ENCODE data around the gene LRRK2. TPM values are rescaled to one million over a fixed set of nuclear protein-coding genes. Genes with fewer than 3 reads are reported as not detected.

LRRK2 gene
- 7.1 TPM for total RNA-seq
- long read RNA-seq, partial matches to known transcripts: 4 of 4 reads
- long read RNA-seq, other reads (novel, unspliced or antisense): 0 of 4 reads

DNA sequence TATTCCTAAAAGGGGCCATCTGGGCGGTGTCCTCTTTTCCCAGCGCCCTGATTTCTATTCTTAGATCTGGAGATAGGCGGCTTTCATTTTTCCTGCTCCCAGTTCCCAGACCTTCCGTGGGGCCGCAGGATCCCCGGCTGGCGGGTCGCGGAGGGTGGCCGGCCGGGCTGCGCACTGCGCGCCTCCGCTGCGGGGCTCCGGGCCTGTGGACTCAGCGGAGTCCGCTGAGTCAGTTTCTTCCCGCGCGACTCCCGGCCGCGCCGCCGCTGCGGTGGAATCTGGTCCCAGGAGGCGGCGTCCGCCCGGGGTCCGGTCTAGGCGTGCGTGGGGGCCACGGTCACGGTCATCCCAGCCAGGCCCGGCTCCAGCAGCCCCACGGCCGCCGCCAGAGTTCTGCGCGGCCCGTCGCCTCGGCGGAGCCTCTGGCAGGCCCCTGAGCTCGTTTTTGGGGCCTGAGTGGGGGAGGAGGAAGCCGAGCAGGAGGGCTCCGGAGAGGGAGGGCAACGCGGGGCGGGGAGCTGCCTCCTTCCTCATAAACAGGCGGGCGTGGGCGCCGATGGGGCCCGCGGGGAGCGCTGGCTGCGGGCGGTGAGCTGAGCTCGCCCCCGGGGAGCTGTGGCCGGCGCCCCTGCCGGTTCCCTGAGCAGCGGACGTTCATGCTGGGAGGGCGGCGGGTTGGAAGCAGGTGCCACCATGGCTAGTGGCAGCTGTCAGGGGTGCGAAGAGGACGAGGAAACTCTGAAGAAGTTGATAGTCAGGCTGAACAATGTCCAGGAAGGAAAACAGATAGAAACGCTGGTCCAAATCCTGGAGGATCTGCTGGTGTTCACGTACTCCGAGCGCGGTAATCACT, at the start of gene LRRK2:
TSS of gene LRRK2 (plus strand) at position 559 of the 853 bp plus-strand sequence. CDS start at position 694, 135 bp downstream.
- intact Hi-C loops (cut with DNase I): no loop called here
- peak; percentile 93 for DNase-seq (ENCODE audit: low spot score)

DNA sequence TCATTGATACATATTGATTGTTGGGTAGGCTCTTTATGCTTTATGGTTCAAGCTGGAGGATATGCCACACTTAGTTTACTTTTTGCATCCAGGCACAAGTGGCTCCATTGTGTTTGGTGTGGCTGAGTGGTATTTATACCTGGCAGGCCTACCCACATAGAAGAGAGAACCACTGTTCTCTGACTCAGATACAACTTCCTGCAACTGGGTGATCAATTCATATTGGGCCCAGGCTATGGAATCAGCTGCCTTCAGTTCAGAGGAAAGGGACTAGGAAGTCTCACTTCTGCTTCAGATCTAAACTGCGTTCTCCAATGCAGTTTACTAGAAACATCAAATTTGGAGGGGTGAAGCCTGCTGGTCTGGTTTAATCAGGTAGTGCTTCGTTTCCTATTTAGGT, 49.8 kb upstream of the LRRK2 start:
- DNase-seq (ENCODE audit: low spot score): no peak
- intact Hi-C loops (cut with DNase I): no loop called here

DNA sequence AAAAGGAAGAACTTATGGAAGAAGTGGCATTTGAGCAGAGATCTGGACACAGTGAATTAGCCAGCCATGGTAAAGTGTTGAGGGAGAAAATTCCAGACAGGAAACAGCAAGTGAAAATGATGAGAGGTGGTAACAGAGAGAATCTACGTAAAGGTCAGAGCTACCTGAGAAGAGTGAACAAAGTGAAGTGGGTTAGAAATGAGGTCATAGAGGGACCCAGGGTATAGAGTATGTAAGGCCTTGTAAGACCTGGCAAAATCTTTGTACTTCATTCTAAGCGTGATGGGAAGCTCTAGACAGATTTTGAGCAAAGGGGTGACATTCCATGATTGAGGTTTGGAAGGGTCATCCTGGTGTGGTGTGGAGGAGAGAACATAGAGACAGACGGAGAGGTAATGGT, 49.3 kb upstream of the LRRK2 start:
- intact Hi-C loops (cut with DNase I): no loop called here
- no peak for DNase-seq (ENCODE audit: low spot score)

GRCh38 chr12:40178701-40179100, 46.1 kb upstream of the LRRK2 start:
- intact Hi-C loops (cut with DNase I): no loop called here
- DNase-seq (ENCODE audit: low spot score): no peak

GRCh38 chr12:40181490-40181889, 43.3 kb upstream of the LRRK2 start:
- intact Hi-C loops (cut with DNase I): no loop called here
- DNase-seq (ENCODE audit: low spot score): no peak

GRCh38 chr12:40183715-40184114, 41.1 kb upstream of the LRRK2 start:
- no peak for DNase-seq (ENCODE audit: low spot score)
- intact Hi-C loops (cut with DNase I): no loop called here

DNA sequence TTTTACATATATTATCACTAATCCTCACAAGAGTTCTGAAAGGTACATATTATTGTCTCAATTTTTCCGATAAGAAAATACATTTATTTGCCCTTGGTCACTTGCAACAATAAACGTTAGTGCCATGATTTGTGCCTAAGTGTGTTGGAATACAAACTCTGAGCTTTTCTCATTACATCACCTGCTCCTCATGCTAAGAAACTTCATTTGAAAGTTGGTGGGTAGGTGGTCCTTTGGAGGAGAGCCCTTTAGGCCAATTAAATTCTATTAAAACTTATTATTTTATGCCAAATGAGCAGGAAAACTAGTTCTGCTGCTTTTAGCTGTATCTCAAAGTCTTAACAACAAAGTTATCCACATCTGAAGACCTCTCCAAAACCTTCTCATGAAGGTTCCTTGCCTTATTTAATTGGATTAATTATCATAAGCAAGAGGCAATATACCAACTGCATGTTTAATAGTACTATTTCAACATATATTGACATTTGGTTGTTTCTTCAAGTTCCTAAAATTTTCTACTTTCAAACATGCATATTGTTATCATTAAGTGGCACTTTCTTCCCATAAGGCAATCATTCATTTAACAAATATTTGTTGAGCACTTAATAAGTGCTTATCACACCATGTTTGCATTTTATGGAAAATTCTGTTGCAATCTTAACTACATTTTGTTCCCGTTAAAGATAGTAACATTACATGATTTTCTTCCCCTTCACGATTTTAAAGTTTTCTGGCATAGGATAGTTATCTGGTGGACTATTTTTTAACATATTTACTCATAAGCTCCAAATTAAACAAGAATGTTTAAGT, 40.1 kb upstream of the LRRK2 start:
- intact Hi-C loops (cut with DNase I): no loop called here
- no peak for DNase-seq (ENCODE audit: low spot score)

GRCh38 chr12:40185303-40185693, 39.5 kb upstream of the LRRK2 start:
- intact Hi-C loops (cut with DNase I): no loop called here

GRCh38 chr12:40188558-40189320, 36.1 kb upstream of the LRRK2 start:
- DNase-seq (ENCODE audit: low spot score): no peak
- intact Hi-C loops (cut with DNase I): no loop called here

More at GRCh38 chr12:40185303-40185693, 39.5 kb upstream of the LRRK2 start:
- no peak for DNase-seq (ENCODE audit: low spot score)

DNA sequence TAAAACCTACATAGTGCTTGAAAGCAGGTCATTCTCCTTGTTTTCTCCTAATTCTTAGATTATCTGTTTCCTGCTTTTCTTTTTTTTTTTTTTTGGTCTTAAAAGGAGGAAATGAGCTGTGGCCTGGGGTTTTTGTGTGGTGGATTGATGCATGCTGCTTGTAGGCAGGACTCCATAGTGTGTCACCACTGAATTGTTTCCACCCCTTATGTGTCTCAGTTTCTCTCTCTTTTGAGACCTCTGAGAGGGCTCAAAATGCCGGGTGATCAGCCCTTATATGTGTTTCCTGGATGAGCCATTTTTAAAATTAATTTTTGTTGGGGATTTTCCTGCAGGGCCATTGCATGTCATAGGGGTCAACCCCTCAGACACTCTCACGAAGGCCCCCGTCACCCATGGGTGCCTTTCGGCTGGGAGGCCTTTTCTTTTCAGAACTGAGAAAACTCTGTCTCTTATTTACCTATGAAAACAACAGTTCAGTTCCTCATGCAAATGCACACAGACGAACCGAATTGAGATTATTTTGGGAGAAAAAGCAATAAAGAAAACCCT, 32.0 kb upstream of the LRRK2 start:
- intact Hi-C loops (cut with DNase I): no loop called here
- no peak for DNase-seq (ENCODE audit: low spot score)

DNA sequence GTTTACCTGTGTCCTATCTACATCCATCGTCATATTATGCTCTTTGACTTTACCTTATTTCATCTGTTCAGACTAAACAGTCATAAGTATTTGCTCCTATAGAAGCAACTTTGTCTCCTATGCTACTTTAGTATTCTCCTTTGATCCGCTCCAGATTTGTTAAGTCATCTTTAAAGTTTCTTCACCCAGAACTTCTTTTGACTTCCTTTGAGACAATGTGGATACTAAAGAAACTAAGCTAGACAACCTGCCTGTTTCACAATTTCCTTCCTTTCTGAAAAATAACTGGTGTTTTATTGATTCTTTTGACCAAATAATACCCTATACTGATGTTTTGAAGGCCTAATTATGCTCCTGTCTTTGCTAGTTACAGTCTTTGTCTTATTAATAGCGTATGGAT, 30.0 kb upstream of the LRRK2 start:
- DNase-seq (ENCODE audit: low spot score): no peak
- intact Hi-C loops (cut with DNase I): no loop called here

DNA sequence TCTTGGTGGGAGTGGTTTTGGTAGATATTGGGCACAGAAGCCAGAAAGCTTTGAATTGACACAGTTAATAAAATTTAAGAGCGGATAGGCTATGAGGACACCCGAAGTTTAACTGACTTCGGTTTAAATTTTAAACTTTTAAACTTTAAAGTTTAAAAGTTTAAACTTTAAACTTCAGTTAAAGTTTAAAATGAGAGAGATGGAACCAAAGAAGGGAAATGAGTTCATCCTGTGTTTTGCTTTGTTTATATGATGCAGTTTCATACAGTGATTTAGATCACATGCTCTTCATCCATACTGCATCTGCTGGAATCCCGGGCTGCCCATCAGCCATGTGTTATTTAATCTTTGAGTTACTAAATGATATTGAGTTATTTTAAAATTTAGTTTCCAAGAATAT, 27.2 kb upstream of the LRRK2 start:
- intact Hi-C loops (cut with DNase I): no loop called here
- no peak for DNase-seq (ENCODE audit: low spot score)

DNA sequence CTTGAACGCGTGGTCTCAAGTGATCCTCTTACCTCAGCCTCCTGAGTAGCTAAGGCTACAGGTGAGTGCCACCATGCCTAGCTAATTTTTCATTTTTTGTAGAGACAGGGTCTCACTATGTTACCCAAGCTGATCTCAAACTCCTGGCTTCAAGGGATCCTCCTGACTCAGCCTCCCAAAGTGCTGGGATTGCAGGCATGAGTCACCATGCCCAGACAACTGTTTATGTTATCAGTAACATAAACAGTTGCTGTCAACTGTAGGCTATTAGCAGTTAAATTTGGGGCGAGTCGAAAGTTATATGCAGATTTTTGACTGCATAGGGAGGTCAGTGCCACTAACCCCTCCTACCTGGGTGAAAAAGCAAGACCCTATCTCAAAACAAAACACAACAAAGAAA, 26.2 kb upstream of the LRRK2 start:
- DNase-seq (ENCODE audit: low spot score): no peak
- intact Hi-C loops (cut with DNase I): no loop called here

GRCh38 chr12:40202095-40203059, 22.4 kb upstream of the LRRK2 start:
- DNase-seq (ENCODE audit: low spot score): no peak
- intact Hi-C loops (cut with DNase I): no loop called here

GRCh38 chr12:40203060-40203430, 21.8 kb upstream of the LRRK2 start:
- intact Hi-C loops (cut with DNase I): no loop called here
- DNase-seq (ENCODE audit: low spot score): no peak

DNA sequence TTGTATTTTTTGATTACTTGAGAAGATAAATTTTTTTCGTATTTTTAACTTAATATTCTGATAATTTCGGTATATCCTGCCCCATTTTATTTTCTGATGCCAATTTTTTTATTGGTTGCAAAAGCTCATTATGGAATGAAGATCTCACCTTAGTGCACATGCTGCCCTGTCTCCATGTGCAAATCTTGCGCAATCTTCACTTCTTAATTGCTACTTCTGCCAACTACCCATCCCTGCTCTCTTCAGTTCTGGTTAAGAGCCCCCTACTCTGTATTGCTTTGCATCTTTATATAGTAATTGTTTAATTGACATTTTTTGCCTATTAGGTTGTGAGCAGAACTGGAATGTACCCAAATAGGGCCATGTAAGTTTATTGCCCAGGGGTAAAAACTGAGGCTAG, 20.5 kb upstream of the LRRK2 start:
- no peak for DNase-seq (ENCODE audit: low spot score)
- intact Hi-C loops (cut with DNase I): no loop called here

DNA sequence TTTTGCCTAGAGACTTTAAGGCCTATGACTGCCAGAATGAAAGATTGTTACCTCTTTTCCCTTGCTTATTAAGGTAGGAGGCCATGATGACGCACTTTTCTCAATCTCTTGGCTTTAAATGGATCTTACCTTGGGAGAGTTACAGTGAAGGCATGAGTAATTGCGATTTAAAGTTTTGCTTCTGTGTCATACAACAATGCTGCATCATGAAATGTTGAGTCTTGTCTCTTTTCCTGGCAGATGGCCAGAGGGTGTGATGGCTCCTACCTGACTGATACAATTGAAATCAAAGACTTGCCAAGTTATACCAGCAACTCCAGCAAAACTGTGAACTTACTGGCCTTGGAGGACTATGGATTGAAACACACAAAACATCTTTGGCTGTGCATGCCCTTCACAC, 17.2 kb upstream of the LRRK2 start:
- intact Hi-C loops (cut with DNase I): no loop called here
- no peak for DNase-seq (ENCODE audit: low spot score)

DNA sequence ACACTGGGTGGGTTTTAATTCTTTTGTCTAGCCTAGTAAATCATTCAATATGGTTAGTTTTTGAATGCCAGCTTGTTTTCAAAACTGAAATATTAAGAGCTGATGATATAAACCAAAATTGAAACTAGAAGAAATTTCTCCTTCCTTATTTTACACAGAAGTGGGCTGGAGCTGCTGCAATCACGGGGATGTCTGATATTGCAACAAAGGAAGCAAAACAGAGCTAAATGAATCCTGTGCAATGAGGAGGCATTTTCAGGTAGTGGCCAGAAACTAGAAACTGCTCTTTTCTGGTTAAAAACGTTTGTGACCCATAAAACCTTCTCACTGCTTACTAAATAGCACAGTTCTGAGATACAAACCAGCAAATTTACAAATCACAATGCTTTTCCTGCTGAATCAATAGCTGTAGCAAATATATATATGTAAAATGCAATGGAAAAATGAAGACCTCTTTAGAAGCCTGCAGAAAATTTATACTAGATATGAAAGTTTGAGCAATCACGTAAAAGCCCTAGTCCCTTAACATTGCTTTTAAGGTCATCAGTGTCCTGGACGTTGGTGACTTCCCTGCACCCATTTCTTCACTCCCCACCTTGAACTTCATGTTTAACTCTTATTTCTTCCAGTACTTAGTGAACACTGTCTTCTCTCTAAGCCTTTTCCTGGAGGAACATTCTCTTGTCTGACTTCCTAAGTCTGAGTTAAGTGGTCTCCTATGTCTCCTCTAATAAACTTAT, 15.9 kb upstream of the LRRK2 start:
- DNase-seq (ENCODE audit: low spot score): peak; percentile 79
- intact Hi-C loops (cut with DNase I): no loop called here
